GM21447 (cell line): Measurements from ENCODE around the gene ABL1.
"Not testable (repeated sequence)": the region's sequence is repeated elsewhere in the genome, so short reads cannot be mapped to it uniquely, and the experiment has no call there.

Source experiments
- ATAC-seq: cut with Tn5 transposase; IDR thresholded peaks from one replicate; pipeline ENCODE4 v1.9.1; 2021; ENCODE audit not compliant: unreplicated experiment

The ABL1 gene

DNA sequence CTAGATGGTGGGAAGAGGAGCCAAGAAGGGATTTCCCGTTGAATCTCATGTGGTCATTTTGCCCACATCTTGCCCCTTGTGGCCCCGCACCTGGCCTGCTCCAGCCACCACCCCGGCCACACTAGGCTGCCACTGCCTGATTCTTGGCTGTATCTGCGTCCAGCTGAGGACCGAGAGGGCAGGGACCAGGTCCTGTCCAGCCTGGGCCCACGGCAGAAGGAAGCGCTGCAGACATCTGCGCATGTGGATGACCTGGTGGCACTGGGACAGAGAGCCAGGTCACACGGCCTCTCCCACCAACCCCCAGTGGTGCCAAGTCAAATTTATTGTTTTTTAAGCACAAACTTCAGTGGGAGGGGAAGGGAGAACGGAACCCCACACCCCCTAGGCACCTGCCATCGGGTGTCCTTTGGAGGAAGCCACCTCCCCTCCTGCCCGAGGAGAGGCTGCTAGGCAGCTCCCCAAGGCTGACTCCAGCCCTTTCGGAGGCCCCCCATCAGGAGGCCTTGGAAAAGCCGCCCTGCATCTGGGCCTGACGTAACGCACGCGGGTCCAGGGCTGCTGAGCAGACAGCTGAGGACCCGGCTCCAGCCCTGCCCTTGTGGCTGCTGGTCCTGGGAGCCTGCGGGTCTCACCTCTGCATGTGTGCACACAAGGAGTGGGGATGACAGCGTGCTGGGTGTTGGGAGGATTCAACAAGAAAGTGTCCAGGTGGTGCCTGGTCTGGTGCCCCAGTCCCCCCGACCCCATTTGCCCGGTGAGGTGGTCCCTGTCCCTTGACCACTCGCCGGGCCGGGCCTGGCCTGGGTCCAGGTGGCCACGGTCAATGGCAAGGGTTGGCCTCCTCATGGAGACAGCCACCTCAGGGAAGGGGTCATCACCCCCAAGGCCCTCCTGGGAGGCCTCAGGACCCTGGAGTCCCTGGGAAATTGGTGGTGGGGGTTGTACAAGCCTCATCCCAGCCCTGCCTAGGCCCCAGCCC, 67.4 kb downstream of the ABL1 start:
- ATAC-seq: no peak

DNA sequence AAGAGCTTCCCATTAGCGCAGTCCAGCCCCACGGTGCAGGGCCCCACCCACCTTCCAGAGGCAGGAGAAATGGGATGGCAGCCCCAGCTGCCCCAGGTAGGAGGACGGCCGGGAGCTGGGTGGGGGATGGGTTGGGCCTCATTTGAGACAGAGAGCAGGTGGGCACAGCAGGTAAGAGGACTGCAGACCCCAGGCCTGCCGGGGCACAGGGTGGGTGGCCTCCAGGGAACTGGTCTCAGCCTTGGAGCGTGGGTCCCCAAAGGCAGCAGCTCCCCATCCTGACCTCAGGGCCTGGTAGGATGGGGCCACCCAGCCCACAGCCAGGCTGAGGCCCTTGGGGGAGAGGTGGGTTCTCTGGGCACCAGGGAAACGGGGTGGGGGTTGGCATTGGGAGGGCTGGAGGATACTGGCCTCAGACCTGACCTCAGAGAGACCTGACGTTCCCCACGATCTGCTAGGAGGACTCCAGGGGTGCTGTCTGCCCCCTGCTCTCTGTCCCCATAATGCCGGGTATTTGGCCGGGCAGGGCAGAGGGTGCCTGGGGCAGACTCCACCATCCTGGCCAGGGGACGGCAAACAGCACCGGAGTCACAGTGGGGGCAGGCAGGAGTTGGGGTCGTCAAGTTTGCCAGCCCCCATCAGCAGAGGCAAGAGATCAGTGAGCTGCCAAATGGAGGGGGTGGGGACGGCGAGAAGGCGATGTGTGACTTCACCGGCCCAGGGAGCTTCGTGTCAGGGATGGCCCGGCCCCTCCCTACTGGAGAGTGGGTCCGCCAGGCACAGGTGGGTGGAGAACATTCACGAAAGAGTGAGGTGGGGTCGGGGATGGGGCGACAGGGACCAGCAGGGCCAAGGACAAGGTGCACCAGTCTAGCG, 68.4 kb downstream of the ABL1 start:
- no peak for ATAC-seq

DNA sequence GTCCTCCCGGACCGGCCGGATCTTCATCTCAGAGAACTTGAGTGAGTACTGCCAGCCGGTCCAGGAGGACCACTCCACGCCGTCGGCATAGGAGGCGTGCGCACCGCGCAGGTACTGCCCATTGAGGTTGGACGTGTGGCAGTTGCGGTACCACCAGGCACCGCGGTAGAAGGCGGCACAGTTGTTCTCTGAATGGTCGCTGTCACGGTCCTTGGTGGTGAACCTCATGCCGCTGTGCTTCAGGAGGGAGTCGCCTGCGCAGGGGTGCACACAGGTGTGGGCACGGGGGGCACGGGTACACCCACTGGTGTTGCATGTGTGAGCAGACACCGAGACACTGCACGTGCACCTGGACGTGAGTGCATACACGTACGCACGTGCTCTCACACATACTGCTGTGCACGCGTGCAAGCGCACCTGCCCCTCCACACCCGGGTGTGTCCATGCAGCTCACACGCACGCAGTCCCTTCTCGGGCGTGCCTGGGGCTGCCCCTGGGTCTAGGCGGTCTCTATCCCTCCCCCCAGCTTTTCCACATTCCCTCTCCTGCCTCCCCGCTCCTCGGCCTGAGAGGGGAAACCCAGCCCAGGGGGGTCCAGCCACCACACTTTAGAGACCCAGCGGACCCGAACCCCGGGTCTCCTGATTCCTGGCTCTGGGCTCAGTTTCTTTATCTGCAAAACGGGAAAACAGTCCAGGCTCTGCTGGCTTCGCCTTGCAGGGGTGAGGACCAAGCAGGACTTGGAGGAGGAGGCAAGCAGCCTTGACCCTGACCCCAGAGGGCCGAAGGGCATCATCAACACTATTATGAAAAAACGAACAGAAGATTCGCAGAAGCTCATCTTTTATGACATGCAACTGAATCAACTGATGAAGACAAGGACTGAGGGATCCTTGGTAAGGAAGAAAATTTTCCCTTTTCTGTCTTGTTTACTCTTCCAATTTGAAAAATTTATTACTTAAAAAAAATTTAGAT, 69.3 kb downstream of the ABL1 start:
- ATAC-seq: no peak

DNA sequence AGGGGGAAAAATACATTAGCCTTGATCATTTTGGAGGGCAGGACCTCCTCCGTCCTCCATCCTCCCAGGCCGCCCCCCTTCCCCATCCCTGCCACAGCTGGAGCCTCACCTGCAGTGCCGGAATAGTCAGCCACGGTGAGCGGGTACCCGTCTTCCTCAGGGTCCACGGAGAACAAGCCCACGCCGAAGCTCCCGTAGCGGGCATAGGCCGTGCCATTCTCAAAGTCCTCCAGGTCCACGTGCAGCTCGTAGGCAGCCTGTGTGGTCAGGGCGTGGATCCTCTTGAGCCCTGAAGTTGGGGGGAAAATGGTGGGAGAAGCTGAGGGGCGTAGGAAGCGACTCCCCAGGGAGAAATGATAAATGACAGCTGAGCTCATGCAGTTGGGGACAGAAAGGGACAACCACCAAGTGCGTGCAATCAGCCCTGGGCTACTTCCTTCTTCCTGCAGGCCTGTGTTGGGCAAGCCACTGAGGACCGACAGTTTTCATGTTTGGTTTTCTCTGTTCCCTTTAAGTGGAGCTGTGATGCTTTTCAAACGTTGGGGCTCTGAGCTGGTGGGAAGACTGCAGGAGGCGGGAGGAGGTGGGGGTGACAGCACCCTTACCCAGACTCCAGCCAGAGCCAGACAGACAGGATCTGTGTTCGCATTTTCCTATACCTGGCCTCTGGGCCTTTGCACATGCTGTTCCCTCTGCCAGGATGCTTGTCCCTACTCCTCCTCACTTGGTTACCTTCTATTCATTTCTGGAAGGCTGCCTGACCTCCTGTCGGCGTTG, 70.3 kb downstream of the ABL1 start:
- ATAC-seq: no peak

DNA sequence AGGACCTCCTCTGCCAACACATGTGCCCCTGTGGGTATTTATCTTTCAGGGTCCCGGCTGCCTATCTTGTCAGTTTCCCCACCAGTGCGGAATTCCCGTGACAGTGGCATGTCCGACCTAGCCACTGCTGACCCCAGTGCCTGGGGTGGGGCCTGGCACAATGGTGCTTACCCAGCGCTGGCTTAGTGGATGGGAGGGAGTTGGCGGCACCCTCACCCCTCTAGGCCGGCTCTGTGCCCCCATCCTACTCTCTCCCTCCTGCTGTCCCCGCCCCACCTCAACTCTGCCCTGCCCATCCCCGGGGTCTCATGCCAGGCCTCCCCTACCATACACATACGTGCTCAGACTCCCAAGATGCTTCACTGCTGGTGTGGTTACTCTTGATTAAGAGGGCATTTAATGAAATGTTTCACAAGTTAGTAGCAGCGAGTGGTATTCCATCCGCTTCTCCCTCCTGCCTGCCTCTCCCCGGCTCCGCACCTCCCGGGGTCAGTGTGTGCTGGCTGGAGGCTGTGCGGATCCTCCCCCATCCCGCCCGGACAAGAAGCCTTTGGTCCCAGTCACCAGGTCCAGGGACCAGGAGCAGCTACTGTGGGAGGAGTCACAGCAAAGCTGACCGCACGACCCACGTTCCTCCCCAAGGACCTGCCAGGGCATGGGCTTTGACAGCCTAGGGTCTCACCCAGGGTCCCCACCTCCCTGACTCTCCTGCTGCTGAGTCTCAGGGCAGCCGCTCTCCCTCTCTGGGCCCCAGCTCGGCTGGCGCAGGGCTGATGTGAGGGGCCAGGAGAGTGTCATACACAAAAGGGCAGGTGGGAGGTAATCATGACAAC, 71.1 kb downstream of the ABL1 start:
- no peak for ATAC-seq

DNA sequence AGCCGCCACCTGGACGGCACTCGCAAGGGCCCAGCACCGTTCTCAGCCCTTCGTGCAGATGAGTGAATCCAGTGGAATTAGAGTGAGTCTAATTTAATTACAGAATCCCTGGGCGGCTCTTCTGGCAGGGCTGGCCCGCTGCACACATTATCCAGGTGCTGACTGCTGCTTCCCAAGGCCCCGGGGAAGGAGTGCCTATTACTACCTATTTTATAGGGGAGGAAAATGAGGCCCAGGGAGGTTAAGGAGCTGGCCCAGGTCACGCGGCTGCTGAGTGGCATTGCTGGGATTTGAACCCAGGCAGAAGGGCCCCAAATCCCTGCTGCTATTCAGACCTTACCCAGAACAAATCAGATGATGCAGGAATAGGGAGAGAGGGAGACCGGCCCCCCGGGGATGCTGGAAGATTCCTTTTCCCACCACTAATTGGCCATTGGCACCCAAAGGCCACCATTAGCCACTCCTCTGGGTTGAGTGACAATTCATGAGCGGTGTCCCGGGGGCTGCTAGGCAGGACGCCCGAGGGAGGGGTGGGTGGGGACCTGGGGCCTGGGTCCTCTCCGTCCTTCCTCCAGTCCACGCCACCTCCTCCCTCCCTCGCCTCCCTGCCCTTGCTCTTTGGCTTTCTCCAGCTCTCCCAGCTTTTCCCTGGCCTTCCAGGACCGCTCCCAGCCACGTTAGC, 71.8 kb downstream of the ABL1 start:
- ATAC-seq: no peak

DNA sequence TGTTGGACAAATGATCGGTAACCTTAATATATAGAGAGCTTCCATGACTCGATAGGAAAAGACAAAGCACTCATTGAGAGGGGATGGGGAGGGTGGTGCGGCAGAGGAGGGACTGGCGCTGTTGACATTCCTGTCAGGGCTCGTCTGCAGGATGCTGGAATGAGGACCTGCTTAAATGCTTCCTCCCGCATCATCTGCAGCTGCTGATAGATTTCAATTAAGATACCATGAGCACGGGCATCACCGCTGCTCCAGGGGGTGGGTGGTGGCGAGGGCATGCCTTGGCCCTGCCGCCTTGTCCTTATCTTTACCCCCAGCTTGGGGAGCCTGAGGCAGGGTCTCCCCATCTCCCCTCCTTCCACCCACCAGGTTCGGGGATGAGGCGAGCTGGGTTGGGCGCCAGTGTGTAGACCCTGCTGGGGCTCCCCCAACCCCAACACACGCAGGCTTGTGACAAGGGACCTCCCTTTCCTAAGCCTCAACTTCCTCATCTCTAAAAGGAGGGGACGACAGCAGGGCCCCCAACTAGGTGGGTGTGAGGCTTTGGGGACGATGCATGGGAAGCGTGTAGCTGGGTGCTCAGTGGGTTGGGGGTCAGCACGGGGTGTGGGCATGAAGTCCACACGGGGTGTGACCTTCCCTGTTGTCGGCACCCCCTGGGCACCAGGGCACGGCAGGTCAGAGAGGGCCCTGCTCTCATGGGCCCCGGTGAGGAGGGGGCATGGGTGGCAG, 73.3 kb downstream of the ABL1 start:
- no peak for ATAC-seq

DNA sequence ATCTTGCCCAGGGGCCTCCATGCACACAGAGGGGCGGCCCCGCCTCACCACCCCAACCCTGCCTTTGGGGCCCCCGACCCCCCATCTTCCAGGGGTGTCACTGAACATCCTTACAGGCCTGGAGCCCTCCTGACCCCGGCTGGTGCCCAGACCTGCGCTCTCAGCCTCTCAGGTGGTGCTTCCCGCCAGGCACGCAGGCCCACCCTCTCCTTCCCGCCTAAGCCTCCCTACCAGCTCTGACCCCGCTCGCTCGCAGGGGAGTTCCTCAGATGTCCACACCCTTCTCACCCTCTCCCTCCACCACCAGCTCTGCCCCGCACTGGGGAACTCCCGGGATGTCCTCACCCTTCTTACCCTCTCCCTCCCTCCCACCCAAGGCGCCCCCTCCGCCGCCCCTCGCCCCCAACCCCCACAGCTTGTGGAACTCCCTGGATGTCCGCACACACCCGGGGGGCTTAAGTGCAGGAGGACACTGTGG, 73.9 kb downstream of the ABL1 start:
- no peak for ATAC-seq

DNA sequence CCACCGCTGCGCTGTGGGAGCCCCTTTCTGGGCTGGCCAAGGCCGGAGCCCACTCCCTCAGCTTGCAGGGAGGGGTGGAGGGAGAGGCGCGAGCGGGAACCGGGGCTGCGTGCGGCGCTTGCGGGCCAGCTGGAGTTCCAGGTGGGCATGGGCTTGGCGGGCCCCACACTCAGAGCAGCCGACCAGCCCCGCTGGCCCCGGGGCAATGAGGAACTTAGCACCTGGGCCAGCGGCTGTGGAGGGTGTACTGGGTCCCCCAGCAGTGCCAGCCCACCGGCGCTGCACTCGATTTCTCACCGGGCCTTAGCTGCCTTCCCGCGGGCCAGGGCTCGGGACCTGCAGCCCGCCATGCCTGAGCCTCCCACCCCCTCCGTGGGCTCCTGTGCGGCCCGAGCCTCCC, 75.0 kb downstream of the ABL1 start:
- ATAC-seq: not testable (repeated sequence)

DNA sequence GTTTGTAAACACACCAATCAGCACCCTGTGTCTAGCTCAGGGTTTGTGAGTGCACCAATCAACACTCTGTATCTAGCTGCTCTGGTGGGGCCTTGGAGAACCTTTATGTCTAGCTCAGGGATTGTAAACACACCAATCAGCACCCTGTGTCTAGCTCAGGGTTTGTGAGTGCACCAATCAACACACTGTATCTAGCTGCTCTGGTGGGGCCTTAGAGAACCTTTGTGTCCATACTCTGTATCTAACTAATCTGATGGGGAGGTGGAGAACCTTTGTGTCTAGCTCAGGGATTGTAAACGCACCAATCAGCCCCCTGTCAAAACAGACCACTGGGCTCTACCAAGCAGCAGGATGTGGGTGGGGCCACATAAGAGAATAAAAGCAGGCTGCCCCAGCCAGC, 75.6 kb downstream of the ABL1 start:
- ATAC-seq: not testable (repeated sequence)

DNA sequence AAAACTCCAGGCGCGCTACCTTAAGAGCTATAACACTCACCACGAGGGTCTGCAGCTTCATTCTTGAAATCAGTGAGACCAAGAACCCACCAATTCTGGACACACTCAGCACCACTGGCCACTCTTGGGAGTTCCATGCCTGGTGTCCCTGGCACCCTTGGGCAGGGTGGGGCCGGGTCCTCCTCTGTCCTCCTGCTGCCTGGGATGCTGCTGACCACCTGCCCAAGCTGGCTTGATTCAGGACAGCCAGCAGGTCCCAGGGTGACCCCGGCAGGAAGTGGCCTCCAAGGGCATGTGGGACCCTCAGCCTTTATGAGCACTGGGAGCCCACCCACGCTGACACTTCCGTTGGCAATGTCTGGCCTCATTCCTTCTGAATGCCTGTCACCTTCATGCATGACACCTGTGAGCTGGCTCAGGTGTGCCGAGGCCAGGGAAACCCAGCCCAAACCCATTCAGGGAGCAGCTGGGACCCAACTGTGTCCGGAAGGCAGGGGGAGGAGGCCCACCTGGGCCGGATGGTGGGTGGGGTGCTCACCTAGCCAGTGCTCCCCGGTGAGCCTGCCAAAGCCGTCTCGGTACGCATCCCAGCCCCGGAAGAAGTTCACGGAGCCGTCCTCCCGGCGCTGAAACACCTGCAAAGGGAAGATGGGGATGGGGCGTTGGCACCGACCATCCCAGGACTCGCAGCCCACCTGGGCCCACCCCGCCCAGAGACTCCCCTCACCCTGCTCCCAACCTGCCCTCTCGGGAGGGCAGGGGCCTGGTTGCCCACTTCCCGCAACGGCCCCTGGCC, 76.4 kb downstream of the ABL1 start:
- no peak for ATAC-seq

DNA sequence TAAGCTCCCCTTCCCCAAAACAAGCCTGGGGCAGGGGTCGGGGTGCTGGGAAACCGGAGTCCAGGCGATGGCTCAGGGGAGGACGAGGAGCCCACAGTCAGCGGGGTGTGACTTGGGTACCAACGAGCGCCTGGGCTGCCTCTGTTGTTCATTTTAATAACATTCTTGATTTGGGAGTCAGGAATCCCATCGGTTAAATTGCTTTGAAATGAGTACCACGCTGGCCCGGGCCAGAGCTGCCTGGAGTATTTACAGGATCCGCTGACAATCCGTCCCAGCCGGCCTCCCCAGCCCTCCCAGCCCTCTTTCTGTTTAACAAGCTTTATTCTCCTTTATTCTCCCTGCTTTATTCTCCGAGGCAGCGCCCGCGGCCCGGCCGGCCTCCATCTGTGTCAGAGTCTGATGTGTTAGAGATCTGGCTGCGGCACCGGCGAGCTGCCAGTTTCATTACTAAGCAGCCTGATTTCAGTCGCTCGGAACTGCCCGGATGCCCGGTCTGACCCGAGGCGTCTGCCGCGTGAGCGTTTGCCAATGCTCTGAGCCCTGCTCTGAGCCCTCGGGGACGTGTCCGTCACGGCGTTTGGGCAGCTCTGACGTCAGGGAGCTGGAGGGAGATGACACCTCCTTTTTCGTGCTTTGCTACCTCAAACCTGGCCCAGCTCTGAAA, 78.0 kb downstream of the ABL1 start:
- ATAC-seq: no peak

DNA sequence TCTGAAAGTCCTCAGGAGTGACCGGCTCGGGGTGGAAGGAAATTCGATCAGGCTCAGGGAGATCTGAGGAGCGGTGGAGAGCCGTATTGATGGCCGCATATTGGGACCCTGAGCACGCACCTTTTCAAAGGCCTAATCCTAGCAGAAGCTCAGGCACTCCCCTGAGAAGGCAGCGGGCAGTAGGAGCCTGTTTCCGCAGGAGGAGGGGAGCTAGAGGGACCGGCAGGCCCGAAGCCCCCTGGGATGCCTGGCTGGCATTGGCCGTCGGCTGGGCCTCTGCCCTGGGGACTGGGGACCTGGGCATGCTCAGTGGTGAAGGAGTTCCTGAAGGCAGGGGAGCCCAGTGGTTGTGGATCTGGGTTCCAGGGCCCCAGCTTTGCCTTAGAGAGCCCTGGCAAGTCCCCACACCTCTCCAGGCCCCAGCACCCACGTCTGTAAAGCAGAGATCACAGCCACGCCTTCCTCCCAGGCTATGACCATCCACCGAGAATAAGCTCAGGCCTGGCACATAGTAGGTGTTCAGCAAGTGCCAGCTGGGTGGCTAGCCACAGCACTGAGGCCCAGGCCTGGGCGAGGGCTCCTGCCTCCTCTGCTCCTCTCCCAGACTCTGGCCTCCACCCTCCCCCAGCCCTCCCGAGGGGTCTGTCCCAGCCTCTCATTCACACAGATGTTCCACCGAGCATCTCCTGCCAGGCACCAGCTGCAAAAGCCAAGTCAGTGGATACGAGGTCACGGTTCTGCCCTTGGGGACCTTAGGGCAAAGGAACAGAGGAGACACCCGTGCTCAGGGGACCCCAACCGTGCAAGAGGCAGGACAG, 78.8 kb downstream of the ABL1 start:
- ATAC-seq: no peak

DNA sequence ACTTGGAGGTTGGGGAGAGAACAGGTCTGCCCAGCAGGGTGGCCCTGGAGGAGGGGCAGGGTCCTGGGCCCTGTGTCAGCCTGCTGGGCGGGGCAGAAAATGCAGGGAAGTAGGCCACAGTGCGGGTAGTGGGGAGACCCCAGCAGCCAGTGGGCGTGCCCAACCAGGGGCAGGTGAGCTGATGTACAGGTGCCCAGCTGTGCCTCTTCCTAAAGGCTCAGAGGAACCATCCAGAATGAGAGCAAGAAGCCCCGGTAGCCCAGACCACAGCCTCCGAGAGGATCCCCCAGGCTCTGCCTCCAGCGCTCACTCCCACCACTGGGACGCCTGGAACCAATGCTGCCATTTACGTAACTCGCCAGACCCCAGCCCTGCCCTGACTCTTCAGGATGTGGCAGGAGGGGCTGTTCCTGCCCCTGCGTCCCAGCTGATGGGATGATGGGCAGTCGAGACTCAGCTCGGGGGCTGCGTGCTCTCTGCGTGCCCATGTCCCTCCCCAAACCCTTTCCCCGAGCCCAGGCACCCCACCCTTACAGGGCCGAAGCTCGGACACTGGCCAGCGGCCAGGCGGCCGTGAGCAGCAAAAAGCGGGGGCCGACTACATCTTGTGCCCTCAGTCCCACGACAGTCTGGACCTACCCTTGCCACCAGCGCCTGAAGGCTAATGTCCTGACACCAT, 79.5 kb downstream of the ABL1 start:
- no peak for ATAC-seq

DNA sequence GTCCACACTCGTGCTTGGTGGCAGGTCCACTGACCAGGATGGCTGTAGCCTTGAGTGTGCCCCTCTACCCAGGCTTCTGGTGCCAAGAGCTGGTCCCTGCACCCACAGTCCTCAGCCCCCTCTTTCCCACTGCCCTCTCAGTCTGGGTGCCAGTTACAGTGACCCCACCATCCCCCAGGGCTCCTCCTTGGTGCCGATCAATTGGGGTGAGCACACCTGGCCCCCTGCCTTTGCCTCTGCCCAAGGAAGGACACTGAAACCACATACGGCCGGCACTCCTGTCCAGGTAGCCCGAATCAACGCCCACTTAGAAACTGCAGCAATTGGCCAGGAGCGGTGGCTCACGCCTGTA, 80.0 kb downstream of the ABL1 start:
- ATAC-seq: no peak
